Endometrial microvascular endothelial cells (primary cell): ENCODE measurements around the gene C12orf42. TPM values are rescaled to one million over a fixed set of nuclear protein-coding genes. Genes with fewer than 3 reads are reported as not detected.

Source experiments
- in situ Hi-C: cut with HindIII; loops from 2 replicates; pipeline ENCODE4 v1.10.0; 2017; ENCODE audit warnings: low sequenced_read_pairs, low pct_unique_long_range_greater_than_20kb; ENCODE audit errors: inconsistent ontology term
- total RNA-seq: library from RNA; depleted of rRNA; stranded (reverse); fragments of >200 nt; gene quantifications from one replicate; pipeline ENCODE4 v1.2.3, GENCODE V29; 2015; ENCODE audit errors: inconsistent ontology term

The C12orf42 gene
- total RNA-seq, 1 donor from 2014 or later = not detected

DNA sequence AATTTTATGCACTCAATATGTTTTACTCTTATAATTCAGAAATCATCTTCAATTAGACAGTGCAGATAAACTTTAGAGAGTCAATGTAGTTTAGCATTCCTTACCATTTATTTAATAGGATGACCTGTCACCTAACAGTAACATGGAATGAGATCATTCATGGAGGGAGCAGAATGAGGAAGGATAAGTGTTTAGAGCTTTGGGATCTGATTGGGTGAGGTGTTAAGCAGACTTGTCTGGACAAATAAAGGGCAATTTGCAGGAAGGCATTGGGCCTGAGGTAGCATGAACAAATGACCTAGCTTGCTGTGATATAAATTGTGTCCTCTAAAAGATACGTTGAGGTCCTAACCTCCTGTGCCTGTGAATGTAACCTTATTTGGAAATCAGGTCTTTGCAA, 187.4 kb downstream of the C12orf42 start:
- in situ Hi-C loops = no loop called here

GRCh38 chr12:103303484-103303883, 192.3 kb downstream of the C12orf42 start:
- in situ Hi-C loops = no loop called here

GRCh38 chr12:103301642-103302591, 193.9 kb downstream of the C12orf42 start:
- in situ Hi-C loops = no loop called here

GRCh38 chr12:103288016-103288415, 207.8 kb downstream of the C12orf42 start:
- in situ Hi-C loops = no loop called here

GRCh38 chr12:103282124-103282523, 213.6 kb downstream of the C12orf42 start:
- in situ Hi-C loops = no loop called here

GRCh38 chr12:103279444-103279843, 216.3 kb downstream of the C12orf42 start:
- in situ Hi-C loops = no loop called here

DNA sequence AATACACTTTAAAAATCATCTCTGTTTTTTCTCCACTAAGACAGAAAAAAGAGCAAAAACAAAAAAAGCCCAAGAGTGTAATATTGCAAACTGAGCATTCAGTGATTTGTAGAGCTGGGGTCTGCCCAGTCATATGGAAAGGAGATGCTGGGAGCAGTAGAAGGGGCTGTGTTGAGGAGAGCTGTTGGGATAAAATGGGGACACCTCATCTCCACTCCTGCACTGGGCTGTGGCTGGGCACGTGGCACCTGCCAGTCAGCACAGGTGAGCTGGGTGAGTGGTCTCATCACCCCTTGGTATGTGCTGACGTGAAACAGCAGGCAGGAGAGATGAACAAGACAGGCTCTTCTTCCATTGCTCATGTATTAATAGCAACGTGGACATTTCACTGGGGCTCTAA, 217.4 kb downstream of the C12orf42 start:
- in situ Hi-C loops = no loop called here

- in situ Hi-C loops = no loop called here
These were observed 222.1 kb downstream of the C12orf42 start for GRCh38 chr12:103273645-103274044.

GRCh38 chr12:103272949-103273348, 222.8 kb downstream of the C12orf42 start:
- in situ Hi-C loops = no loop called here

DNA sequence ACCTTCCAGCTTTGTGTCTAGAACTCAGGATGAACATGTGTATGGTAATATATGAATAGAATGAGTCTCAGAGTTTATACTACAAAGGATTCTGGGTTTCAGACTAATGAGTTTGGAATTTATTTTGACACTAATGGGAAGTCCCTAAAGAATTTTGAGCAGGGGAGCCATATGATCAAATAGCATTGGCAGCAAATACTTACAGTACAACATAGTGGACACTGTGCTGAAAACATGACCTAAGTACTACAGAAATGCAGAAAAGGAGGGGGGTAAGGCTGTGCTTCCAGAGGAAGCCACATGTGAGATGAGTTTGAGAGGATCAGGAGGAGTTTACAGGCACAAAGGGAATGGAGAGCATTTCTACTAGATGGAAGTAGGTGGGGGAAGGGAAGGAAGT, 225.8 kb downstream of the C12orf42 start:
- in situ Hi-C loops = no loop called here

DNA sequence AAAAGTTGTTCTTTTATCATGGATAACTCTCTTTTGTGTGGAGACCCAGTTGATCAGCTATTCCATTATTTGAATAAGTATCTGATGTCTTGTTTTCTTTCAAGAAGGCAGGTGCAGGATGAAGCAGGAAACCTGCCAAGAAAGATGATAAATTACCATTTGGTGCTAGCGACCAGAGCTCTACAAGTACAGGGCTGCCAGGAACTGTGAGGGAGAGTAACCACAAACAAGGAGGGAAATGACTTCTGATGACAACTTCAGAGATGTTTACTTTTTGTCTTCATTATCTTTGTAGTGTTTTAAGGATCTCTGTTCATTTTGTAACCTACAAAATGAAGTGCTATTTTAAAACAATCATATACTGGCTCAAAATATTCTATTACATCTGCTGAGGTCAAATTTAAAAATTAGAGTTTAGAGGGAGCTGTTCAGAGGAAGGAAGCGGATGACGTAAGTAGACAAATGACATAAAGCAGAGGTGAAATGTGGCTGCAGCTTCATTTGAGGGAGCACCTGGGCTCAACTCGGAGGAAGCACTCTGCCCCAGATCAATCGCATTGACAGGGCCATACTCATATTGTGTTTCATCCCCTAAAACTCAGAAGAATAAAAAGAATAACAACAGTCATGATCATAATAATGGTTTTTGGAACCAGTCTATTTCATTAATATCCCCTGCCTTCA, 226.8 kb downstream of the C12orf42 start:
- in situ Hi-C loops = no loop called here

GRCh38 chr12:103257763-103258162, 238.0 kb downstream of the C12orf42 start:
- in situ Hi-C loops = no loop called here

Other genes with a start within 250 kb of the C12orf42 start
- gene STAB2, start 91.3 kb upstream of the C12orf42 start, total RNA-seq = not detected